ENCODE data around the gene AKR1C2. TPM values are rescaled to one million over a fixed set of nuclear protein-coding genes. Genes with fewer than 3 reads are reported as not detected.
A peak's percentile ranks its signal among the peaks of the same experiment; 100 is the strongest.
"Not testable (repeated sequence)": the region's sequence is repeated elsewhere in the genome, so short reads cannot be mapped to it uniquely, and the experiment has no call there.

The AKR1C2 gene
- polyA plus RNA-seq, 4 donors: 5.4 to 97.3 (median 27.8) TPM

DNA sequence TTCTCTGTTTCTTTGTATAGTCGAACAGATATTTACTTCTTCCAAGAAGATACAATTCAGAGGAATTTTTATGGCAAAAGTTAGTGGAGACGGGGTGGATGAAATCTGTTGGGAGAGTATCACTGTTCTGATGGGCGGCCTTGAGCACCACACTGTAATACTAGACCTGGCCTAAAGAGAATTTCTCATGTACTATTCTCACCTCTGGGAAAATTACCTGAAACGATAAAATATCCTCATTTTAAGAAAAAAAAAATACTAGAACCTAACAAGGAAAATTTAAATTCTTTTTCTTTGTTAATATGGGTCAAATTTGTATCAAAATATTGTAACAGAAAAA is 39.9 kb downstream of the AKR1C2 start:
- H3K27ac ChIP-seq (ENCODE audit: low read depth in 1 of 3, low read length in 2 of 3); H3K9me3 ChIP-seq (ENCODE audit: control insufficient read depth in 2 of 2, insufficient read depth in 1 of 2, low read depth in 1 of 2, low read length in 1 of 2); H3K4me3 ChIP-seq (ENCODE audit: low read depth in 1 of 3, low read length in 3 of 3); FAIRE-seq; H3K27me3 ChIP-seq (ENCODE audit: control insufficient read depth in 3 of 3, insufficient read depth in 3 of 3, low read length in 3 of 3); H3K36me3 ChIP-seq (ENCODE audit: control insufficient read depth in 3 of 3, insufficient read depth in 2 of 3, low read depth in 1 of 3, low read length in 3 of 3); DNase-seq; H3K4me1 ChIP-seq (ENCODE audit: control insufficient read depth in 3 of 3, insufficient read depth in 2 of 3, low read depth in 1 of 3, low read length in 2 of 3): not testable (repeated sequence)
- WGBS, 3 donors: 36 to 61% (median 45%) methylated on average over 2 to 3 of the region's 4 CpGs

DNA sequence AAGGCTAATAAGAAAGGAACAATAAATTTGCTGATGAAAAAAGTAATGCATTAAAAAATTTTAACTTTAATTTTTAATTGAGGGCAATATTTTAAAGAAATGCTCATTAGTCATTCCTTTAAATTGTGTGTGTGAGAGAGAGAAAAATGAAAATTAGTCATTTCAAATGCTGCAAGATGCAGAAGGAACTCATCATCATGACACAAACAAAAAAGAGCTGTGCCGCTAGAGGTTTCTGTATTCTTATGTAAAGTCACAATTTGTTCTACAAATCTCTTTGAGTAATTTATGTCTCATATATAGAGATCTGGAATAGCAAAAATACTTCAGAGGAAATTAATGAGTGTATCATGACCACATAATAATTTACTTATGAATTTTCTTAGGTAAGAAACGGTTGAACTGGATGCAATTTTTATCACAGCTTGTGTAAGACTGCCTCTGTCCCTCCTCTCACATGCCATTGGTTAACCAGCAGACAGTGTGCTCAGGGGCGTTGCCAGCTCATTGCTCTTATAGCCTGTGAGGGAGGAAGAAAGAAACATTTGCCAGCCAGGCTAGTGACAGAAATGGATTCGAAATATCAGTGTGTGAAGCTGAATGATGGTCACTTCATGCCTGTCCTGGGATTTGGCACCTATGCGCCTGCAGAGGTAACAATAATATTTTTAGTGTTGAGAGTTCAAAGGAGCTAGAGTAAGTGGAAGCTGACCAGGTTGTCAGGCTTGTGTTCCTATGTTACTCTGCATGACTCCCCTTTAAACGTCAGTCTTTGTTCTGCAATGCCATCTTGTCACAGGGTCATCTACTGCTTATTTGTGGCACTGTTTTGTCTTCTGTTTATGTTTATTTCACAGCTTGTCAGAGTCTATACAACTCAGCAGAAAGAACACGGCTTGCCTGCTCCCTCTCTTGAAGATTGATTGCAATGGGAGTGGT is 40.5 kb downstream of the AKR1C2 start, which contains the start of gene AKR1C1:
Gene AKR1C1, plus strand, starts transcription at position 540 of the 939 bp plus-strand sequence. Its CDS starts 30 bp downstream, at position 570.
- peak; percentile 73 for FAIRE-seq

DNA sequence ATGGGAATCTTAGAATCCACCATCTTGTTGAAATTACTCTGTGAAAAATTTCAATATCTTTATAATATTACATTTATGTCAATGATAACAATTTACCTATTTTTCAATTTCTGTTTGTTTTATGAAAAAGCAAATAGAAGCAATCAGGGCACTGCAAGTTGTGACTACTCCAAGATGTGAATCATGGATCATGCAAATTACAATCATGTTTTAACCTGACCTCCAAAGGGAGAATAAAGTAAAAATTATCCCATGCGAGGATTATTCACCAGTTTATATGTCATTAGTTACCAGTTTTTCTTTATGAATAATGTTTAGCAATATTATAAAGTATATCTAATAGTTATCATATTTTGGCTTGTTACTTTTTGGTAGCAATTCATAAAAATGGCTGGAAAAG is 41.3 kb downstream of the AKR1C2 start:
- not testable (repeated sequence) for H3K27ac ChIP-seq (ENCODE audit: low read depth in 1 of 3, low read length in 2 of 3); H3K36me3 ChIP-seq (ENCODE audit: control insufficient read depth in 3 of 3, insufficient read depth in 2 of 3, low read depth in 1 of 3, low read length in 3 of 3); H3K27me3 ChIP-seq (ENCODE audit: control insufficient read depth in 3 of 3, insufficient read depth in 3 of 3, low read length in 3 of 3); H3K4me3 ChIP-seq (ENCODE audit: low read depth in 1 of 3, low read length in 3 of 3); H3K4me1 ChIP-seq (ENCODE audit: control insufficient read depth in 3 of 3, insufficient read depth in 2 of 3, low read depth in 1 of 3, low read length in 2 of 3); DNase-seq; H3K9me3 ChIP-seq (ENCODE audit: control insufficient read depth in 2 of 2, insufficient read depth in 1 of 2, low read depth in 1 of 2, low read length in 1 of 2)
- WGBS, 3 donors: 7 to 41% (median 15%) methylated on average over 1 of the region's 1 CpG
- peak; percentile 19 for FAIRE-seq

More for the DNA sequence above, 40.5 kb downstream of the AKR1C2 start, which contains the start of gene AKR1C1:
- WGBS, 3 donors: 10 to 33% (median 30%) methylated on average over 5 to 6 of the region's 7 CpGs
- not testable (repeated sequence) for H3K36me3 ChIP-seq (ENCODE audit: control insufficient read depth in 3 of 3, insufficient read depth in 2 of 3, low read depth in 1 of 3, low read length in 3 of 3); H3K27ac ChIP-seq (ENCODE audit: low read depth in 1 of 3, low read length in 2 of 3); H3K27me3 ChIP-seq (ENCODE audit: control insufficient read depth in 3 of 3, insufficient read depth in 3 of 3, low read length in 3 of 3); H3K4me1 ChIP-seq (ENCODE audit: control insufficient read depth in 3 of 3, insufficient read depth in 2 of 3, low read depth in 1 of 3, low read length in 2 of 3); H3K9me3 ChIP-seq (ENCODE audit: control insufficient read depth in 2 of 2, insufficient read depth in 1 of 2, low read depth in 1 of 2, low read length in 1 of 2); H3K4me3 ChIP-seq (ENCODE audit: low read depth in 1 of 3, low read length in 3 of 3)
- DNase-seq: peak; percentile 46 to 56

DNA sequence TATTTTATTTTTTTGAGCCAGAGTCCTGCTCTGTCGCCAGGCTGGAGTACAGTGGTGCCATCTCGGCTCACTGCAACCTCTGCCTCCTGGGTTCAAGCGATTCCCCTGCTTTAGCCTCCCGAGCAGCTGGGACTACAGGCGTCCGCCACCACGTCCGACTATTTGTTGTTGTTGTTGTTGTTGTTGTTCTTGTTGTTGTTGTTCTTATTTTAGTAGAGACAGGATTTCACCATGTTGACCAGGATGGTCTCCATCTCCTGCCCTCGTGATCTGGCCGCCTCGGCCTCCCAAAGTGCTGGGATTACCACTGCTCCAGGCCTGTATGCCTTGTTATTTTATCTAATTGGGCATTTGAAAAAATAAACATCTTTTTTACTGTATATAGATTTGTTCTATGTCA is 42.1 kb downstream of the AKR1C2 start:
- DNase-seq; FAIRE-seq; H3K4me3 ChIP-seq (ENCODE audit: low read depth in 1 of 3, low read length in 3 of 3); H3K4me1 ChIP-seq (ENCODE audit: control insufficient read depth in 3 of 3, insufficient read depth in 2 of 3, low read depth in 1 of 3, low read length in 2 of 3); H3K9me3 ChIP-seq (ENCODE audit: control insufficient read depth in 2 of 2, insufficient read depth in 1 of 2, low read depth in 1 of 2, low read length in 1 of 2); H3K27me3 ChIP-seq (ENCODE audit: control insufficient read depth in 3 of 3, insufficient read depth in 3 of 3, low read length in 3 of 3); H3K27ac ChIP-seq (ENCODE audit: low read depth in 1 of 3, low read length in 2 of 3); H3K36me3 ChIP-seq (ENCODE audit: control insufficient read depth in 3 of 3, insufficient read depth in 2 of 3, low read depth in 1 of 3, low read length in 3 of 3): not testable (repeated sequence)
- 97 to 98% (median 97%) methylated on average over 11 of the region's 11 CpGs for WGBS, 3 donors

GRCh38 chr10:4956955-4957645 is 46.6 kb downstream of the AKR1C2 start:
- H3K27ac ChIP-seq (ENCODE audit: low read depth in 1 of 3, low read length in 2 of 3); DNase-seq; H3K9me3 ChIP-seq (ENCODE audit: control insufficient read depth in 2 of 2, insufficient read depth in 1 of 2, low read depth in 1 of 2, low read length in 1 of 2); H3K4me3 ChIP-seq (ENCODE audit: low read depth in 1 of 3, low read length in 3 of 3); H3K36me3 ChIP-seq (ENCODE audit: control insufficient read depth in 3 of 3, insufficient read depth in 2 of 3, low read depth in 1 of 3, low read length in 3 of 3); H3K27me3 ChIP-seq (ENCODE audit: control insufficient read depth in 3 of 3, insufficient read depth in 3 of 3, low read length in 3 of 3); FAIRE-seq; H3K4me1 ChIP-seq (ENCODE audit: control insufficient read depth in 3 of 3, insufficient read depth in 2 of 3, low read depth in 1 of 3, low read length in 2 of 3): not testable (repeated sequence)
- 61 to 68% (median 67%) methylated on average over 5 of the region's 5 CpGs for WGBS, 3 donors

- H3K9me3 ChIP-seq (ENCODE audit: control insufficient read depth in 2 of 2, insufficient read depth in 1 of 2, low read depth in 1 of 2, low read length in 1 of 2); H3K27ac ChIP-seq (ENCODE audit: low read depth in 1 of 3, low read length in 2 of 3); H3K36me3 ChIP-seq (ENCODE audit: control insufficient read depth in 3 of 3, insufficient read depth in 2 of 3, low read depth in 1 of 3, low read length in 3 of 3); H3K4me3 ChIP-seq (ENCODE audit: low read depth in 1 of 3, low read length in 3 of 3); FAIRE-seq; H3K27me3 ChIP-seq (ENCODE audit: control insufficient read depth in 3 of 3, insufficient read depth in 3 of 3, low read length in 3 of 3); DNase-seq; H3K4me1 ChIP-seq (ENCODE audit: control insufficient read depth in 3 of 3, insufficient read depth in 2 of 3, low read depth in 1 of 3, low read length in 2 of 3): not testable (repeated sequence)
- 77 to 91% (median 83%) methylated on average over 4 to 6 of the region's 7 CpGs for WGBS, 3 donors
Measured at GRCh38 chr10:4956088-4956487, 47.6 kb downstream of the AKR1C2 start.

- FAIRE-seq: no peak
- Histone ChIP-seq H3K4me3 (ENCODE audit: low read depth in 1 of 3, low read length in 3 of 3) (no peak overlapping the region), H3K27ac (ENCODE audit: low read depth in 1 of 3, low read length in 2 of 3) (no peak overlapping the region), H3K27me3 (ENCODE audit: control insufficient read depth in 3 of 3, insufficient read depth in 3 of 3, low read length in 3 of 3) (no peaks in the 10 kb centered on the region), H3K36me3 (ENCODE audit: control insufficient read depth in 3 of 3, insufficient read depth in 2 of 3, low read depth in 1 of 3, low read length in 3 of 3) (no peaks in the 10 kb centered on the region), H3K4me1 (ENCODE audit: control insufficient read depth in 3 of 3, insufficient read depth in 2 of 3, low read depth in 1 of 3, low read length in 2 of 3) (peaks cover 0 to 4% (median 2%) of the 10 kb centered on the region in 3 donors), H3K9me3 (ENCODE audit: control insufficient read depth in 2 of 2, insufficient read depth in 1 of 2, low read depth in 1 of 2, low read length in 1 of 2) (no peaks in the 10 kb centered on the region)
- no peak for DNase-seq
Measured at GRCh38 chr10:4953405-4953804, 50.3 kb downstream of the AKR1C2 start.

DNA sequence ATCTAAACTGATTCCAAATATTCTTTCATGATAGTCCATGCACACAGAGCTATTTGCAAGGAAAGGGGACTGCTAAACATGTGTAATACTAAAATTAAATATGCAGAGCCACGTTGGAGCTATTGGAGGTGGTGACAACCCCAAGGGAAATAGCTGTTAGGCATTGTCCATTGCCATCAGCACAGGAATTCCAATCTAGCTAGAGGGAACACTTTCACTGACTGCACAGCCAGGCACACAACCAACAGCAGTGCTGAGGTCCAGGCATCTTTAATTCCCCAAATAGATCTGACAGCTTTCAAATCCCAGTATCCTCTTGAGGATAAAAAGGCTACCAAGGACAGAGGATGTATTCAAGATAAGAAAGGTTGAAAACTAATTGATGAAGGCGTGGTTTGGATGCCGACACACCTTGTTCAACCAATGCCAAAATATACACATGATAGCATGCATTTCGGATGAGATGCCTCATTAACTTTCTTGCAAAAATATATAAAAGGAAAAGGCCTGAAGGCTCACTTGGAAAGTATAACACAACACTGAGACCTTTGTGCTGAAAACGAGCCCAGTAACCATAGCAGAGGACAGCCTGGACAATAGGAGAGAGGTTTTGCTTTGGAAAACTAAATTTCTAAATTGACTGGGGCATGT is 52.0 kb downstream of the AKR1C2 start:
- H3K36me3 ChIP-seq (ENCODE audit: control insufficient read depth in 3 of 3, insufficient read depth in 2 of 3, low read depth in 1 of 3, low read length in 3 of 3); H3K27ac ChIP-seq (ENCODE audit: low read depth in 1 of 3, low read length in 2 of 3); H3K4me3 ChIP-seq (ENCODE audit: low read depth in 1 of 3, low read length in 3 of 3); H3K9me3 ChIP-seq (ENCODE audit: control insufficient read depth in 2 of 2, insufficient read depth in 1 of 2, low read depth in 1 of 2, low read length in 1 of 2); DNase-seq; H3K27me3 ChIP-seq (ENCODE audit: control insufficient read depth in 3 of 3, insufficient read depth in 3 of 3, low read length in 3 of 3); FAIRE-seq: not testable (repeated sequence)
- peaks cover 0 to 15% (median 9%) of the 10 kb centered on the region in 3 donors for H3K4me1 ChIP-seq (ENCODE audit: control insufficient read depth in 3 of 3, insufficient read depth in 2 of 3, low read depth in 1 of 3, low read length in 2 of 3)
- 40 to 61% (median 45%) methylated on average over 5 of the region's 5 CpGs for WGBS, 3 donors

All from small intestine (tissue), 7 donors.